ENCODE measurements around the gene OR52E5.

The OR52E5 gene

DNA sequence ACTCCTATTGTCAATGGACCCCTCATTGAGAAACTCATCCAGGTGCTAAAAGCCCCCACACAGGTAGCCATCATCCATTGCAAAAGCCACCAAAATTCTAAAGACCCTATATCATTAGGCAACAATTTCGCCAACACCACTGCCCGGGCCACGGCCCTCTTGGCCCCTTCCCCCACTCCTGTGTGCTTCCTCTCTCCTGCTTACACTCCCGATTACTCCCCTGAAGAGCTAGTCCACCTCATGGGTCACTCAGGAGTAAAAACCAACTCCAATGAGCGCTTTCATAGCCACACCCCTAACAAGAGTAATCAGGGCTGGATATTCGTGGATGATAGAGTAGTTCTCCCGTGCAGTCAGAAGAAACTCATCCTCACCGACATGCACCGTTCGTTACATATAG lies 40.1 kb downstream of the OR52E5 start:
- no peak for DNase-seq (ENCODE audit: low read depth in 2 of 2)

- no peak for DNase-seq (ENCODE audit: low read depth in 2 of 2)
Measured at GRCh38 chr11:5937868-5938602, 45.0 kb downstream of the OR52E5 start.

- DNase-seq (ENCODE audit: low read depth in 2 of 2), result no peak
Measured at GRCh38 chr11:5938603-5938965, 45.6 kb downstream of the OR52E5 start.

DNA sequence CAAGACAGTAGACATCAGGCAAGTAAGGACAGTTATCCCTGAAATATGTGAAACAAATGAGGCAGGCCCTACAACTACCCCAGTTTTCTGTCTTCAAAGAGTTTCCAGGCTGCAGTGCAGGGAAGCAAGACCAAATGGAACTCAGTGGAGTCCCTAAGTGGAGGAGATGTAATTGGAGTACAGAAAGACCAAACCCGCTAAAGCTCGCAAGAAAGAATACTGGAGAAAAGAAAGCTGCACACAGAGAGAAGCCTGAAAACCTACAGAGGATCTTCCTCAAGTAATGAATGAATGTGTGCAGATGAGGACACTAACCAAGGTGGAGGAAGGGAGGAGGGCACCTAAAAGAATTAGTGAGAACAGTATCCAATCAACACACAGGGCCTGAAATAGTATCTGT lies 47.7 kb downstream of the OR52E5 start:
- no peak for DNase-seq (ENCODE audit: low read depth in 2 of 2)

DNA sequence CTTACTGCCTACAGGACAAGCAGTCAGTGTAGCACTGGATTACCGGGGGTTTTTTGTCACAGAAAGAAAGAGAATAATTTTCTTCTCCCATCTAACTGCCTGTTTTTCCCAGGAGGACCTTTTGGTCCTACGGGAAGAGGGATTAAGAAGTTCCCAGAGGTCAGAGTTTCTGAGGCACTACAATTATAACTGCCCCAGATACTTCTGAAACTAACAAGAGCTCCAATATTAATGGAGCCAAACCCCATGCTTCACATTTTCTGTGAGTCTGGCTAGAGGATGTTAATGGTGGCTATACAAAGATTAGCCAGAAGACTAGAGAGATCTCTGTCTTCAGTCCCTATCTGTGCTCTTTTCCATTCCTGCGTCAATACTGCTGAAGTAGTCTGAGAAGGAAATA lies 48.9 kb downstream of the OR52E5 start, which contains the start of gene OR56A3:
Gene OR56A3 (plus strand): TSS at position 301 of the 400 bp plus-strand sequence. CDS start 5,096 bp downstream, outside the sequence.
- DNase-seq (ENCODE audit: low read depth in 2 of 2), result no peak
